ENCODE results near the gene CNGA2.
A peak's percentile ranks its signal among the peaks of the same experiment; 100 is the strongest.

CNGA2 gene

DNA sequence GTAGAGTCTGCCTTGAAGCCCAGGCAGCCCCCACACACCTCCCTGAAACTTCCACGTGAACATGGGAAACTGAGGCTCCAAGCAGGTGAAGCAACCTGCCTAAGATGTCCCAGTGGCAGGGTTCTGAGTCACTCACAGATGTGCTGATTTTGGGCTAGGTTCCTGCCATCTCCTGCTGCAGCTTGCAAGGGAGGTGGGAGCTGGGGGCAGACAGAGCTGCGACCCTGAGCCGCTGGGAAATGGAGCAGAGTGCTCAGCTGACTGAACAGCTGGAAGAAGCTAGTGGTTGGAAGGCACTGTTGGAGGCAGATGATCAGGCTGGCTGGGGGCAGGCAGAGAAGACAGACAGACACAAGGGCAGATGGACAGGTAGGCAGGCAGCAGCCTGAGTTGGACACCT is 22.3 kb upstream of the CNGA2 start:
- DNase-seq (ENCODE audit: low spot score), result no peak

DNA sequence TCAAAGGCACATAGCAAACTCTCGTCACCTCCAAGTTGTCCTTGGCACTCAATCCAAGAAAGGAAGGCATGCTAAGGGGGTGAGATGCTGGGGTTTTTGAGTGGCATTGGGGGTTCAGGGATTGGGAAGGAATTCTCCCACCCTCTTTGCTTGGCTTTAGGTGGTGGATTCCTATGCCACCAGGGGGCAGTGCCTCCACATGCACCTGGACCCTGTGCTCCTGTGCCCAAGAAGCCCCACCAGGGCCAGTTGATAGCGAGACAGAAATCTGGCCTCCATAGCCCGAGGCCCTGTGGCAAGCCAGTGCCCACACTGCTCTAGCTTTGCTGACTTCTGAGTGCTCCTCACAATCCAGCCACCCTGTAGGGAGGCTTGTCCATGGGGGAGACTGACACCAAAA is 20.7 kb upstream of the CNGA2 start:
- DNase-seq (ENCODE audit: low spot score), result no peak

DNA sequence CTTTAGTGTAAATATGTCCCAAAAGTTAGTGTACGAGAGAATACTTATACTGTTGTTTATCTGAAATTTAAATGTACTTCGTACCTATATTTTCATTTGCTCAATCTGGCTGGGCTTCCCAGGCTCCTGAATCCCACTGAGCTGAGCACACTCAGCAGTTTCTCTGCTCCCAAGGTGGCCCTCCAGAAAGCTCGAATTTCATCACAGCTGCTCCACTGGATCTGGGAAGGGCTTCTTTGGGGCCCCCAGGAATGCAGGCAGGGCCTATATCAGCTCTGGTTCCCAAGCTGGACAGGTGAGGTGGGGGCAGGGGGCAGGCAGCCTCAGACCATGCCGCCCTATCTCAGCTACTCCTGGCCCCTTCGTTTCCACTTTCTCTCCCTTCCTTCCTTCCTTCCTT is 20.2 kb upstream of the CNGA2 start:
- no peak for DNase-seq (ENCODE audit: low spot score)

DNA sequence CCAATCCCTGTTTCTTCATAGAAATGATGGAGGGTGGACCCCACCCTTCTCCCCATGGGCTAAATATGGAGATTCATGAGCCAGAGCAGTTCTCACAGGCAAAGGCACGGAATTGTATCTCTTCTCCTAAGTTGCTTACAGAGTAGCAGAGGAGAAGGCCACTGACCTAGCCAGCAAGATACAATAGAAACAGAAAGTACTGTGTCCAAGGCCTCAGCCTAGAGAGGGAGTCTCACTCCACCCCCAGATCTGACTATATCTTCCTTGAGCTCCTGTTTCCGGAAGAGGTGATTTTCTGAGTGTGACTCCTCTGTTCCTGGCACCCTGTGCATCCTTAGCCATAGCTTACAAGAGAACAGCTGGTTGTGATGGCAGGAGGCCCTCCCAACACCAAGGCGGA is 18.8 kb upstream of the CNGA2 start, which contains the start of gene FATE1:
Gene FATE1, plus strand, starts transcription at position 284 of the 400 bp plus-strand sequence. Its CDS starts 85 bp downstream, at position 369.
- DNase-seq (ENCODE audit: low spot score), result no peak

DNA sequence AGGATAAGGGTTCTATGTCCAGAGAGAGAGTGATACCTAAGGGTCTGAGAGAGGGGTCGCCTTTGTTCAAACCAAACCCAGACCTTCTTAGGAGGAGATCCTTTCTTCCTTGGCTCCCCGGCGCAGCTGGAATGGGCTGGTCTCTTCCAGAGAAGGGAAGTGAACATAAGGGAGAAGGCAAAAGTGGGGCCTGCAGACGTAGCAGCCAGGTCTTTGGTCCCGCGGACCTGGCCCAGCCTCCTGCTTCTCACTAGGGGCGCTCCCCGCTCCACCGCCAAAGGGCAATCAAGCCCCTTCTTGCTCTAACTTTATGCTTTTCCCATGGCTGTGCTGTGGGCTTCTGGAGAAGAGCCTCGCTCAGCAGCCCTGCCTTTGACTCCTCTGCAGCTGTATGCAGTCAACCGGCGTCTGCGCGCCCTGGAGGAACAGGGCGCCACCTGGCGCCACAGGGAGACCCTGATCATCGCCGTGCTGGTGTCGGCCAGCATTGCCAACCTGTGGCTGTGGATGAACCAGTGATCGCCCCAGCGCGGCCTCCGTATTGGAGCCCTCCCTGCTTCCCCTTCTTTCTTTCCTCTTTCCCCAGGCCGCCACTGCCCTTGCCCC is 12.2 kb upstream of the CNGA2 start:
- peak; percentile 66 for DNase-seq (ENCODE audit: low spot score)

DNA sequence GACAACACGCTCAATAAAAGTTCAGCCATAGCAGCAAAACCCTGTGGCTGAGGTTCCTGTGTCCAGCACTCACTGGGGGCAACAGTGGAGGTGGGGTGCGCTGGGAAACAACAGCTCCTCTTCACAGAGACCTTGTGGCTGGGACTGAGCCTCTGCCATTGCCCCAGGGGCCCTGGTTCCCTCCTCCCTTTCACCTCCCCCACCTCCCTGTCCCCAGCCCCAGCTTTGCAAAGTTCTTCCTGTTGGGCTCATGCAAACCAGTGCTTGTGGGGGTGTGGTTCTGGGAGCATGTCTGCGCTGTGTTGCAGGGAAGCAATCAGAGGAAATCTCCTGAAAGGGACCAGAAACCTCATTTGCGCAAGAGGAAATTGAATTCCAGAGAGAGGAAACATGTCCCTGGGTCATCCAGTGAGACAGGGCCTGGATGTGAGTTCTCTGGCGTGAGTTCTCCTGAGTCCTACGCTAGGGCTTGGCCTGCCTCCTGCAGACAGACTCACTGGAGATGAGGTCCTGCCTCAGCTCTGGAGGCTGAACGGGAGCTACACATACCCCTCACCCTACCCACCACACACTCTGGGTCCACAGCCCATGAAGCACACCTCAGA is 11.3 kb upstream of the CNGA2 start:
- no peak for DNase-seq (ENCODE audit: low spot score)

DNA sequence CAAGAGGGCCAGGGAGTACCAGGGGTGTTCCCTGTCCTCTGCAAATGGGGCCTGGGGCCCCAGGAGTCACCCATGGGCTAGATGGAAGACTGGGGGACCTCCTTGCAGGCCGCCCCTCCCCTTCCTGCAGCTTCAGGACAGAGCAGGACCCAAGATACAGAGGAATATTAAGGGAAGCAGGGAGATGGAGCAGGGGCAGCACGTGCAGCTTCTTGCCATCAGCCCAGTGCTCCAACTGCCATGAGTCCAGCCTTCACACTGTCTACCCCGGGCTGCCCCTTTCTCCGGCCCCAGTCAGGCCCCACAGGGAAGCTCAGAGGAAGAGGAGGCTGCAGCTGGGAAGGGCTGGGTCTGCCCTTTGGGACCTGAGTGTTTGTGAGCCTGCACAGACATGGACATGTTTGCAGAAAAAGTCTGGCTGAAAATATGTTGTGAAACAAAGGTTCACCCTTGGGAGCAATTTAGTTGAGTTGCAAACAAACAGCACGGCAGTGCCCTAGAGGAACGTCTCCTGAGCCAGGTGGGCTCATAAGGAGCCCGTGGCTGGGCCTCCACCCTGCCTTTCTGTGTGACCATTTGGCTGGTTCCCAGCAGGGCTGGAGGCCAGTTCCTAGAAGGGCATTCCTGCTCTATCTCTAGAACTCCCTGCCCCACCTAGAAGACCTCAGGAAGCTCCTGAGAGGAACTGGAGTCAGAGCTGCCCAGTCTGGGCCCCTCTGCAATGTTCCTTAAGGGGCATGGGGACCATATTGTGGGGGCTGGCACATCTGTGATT is 9.8 kb upstream of the CNGA2 start:
- no peak for DNase-seq (ENCODE audit: low spot score)

DNA sequence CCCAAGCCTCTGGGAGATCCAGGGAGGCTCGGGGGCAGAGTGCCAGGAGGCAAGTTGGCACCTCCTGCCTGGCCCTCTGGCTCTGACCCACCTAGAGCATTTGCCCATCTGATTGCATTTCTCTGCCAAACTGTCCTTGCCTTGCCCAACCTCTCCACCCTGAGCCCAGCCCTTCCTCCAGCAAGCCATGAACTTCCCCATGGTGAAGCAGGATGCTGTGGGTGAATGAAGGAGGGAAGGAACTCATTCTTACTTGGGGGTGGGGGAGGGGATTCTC is 9.3 kb upstream of the CNGA2 start:
- no peak for DNase-seq (ENCODE audit: low spot score)

DNA sequence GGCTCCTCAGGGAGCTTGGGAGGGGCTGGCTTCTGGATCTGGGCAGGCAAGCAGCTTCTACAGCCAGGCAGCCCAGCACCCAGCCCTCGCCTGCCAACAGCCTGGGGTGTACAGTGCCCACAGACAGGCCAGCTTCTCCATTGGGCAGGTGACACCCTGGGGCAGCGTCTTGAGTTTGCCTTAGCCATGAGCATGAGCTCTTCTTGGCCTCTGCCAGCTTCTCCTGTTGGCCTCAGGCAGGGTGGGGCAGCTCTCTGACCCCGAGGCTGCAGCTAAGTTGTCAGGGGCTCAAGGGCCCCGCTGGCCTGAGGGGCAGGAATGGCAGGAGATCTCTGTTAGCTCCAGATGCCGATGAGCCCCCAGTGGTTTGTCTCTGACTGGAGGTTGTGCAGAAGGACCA is 7.8 kb upstream of the CNGA2 start:
- DNase-seq (ENCODE audit: low spot score), result no peak

DNA sequence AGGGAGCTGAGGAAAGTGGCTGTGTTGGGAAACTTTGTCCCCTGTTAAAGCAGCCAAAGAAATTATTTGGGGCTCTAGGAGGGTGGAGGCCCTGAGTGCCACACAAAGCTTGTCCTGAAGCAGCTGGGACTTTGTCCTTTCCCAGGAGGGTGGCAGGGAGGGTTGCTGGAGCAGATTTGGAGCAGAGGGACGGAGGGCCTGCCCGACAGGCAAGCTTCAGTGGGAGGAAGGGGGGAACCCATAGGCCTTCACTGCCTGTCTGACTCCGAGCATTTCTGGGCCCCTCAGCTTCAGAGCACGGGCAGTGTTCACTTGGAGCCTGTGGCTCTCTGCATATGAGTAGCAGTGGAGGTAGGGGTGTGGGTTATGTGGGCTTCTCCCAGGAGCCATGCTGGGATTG is 7.2 kb upstream of the CNGA2 start:
- no peak for DNase-seq (ENCODE audit: low spot score)

DNA sequence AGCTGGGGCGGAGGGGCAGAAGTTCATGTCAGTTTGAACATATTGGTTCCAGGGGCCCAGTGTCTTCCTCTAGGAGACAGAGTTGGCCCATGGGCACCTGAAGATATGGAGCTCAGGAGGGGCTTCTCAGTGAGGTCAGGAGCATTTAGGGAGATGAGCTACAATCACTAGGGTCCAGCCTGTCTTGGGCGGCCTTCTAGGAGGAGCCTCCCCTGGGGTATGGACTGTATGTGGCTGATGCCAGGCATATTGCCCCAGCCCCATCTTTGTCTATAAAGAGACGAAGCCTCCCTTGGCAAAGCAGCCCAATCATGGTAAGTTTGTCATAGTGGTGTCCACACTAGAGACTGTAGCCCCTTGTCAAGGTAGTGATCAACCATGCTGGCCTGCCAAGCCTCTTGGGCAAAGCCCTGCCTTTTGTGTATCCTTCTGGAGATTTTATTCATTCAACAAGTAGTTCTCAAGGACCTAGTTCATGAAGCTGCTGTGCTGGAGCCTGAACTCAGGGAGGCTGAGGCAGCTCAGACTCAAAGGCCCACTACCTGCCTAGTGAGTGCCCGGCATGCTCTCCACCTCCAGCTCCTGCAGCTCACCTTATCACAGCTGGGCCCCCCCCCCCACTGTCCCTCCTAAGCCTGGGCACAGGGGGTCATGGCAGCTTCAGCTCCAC is 5.4 kb upstream of the CNGA2 start:
- DNase-seq (ENCODE audit: low spot score), result no peak

DNA sequence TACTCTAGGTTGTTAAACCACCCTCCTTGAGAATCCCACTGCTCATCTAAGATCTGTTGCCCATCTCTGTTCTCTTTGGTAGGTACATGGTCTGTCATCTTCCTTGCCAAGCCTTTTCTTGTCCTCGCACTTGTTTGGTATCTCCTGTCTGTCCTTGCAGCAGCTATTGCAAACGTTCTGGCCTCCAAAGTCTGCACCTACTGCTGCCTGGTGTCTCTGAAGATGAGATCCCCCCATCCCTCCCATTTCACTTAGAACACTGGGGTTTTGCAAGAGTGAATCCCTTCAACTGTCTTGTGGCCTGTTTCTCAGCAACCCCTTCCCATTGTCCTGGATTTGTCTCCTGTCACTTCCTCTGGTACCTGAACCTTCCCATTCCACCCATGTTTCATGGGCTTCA is 673 bp downstream of the CNGA2 start:
- no peak for DNase-seq (ENCODE audit: low spot score)

DNA sequence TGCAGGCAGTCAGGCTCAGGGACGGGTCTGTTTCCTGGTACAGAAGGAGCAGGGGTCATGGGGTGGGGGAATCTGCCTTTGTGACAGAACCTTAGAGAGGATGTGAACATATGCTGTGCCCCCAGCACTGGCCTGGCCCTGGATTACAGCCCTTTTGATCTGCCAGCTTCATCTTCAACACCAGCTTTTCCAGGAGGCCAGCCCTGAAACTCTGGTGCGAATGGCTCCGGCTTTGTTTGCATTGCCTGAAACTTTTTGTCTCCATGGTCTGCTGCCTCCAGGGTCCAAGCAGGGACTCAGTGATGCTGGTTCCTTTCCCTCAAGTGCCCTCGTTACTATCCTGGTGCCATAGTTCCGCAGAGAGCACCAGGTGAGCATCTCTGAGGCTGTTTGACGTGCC is 2.1 kb downstream of the CNGA2 start:
- no peak for DNase-seq (ENCODE audit: low spot score)

DNA sequence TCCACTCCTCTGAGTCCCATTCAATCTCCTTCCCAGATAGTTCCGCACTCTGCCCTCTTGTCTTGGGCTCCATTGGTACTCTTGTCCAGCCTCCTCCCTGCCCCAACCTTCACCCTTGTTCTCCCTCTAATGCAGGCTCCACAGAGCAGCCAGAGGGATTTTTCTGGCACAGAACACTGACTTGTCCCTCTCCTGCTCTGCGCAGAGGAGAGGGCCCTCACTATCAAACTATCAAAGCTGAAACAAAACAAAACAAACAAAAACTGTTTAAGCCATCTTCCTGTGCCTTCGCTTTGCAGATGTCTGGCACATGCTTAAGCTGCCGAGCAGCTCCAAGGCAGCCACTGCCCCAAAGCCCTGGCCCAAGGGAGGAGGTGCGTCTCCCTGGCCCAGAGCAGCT is 2.9 kb downstream of the CNGA2 start:
- DNase-seq (ENCODE audit: low spot score), result no peak

DNA sequence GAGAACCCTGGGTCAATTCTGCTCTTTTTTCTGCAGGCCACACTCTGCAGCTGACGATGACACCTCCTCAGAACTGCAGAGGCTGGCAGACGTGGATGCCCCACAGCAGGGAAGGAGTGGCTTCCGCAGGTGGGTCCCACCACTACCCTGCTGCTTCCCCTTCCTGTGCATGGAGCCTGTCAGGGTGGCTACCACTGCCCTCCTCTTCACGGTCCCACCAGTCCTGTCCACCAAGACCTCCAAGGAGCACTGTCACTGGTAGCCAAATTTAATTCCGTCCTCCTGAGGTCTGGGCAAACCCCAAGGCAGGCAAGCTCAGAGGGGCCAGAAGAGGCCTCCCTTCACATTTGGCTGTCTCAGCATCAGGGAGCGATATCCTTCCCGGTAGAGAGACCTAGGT is 4.2 kb downstream of the CNGA2 start:
- DNase-seq (ENCODE audit: low spot score), result no peak

DNA sequence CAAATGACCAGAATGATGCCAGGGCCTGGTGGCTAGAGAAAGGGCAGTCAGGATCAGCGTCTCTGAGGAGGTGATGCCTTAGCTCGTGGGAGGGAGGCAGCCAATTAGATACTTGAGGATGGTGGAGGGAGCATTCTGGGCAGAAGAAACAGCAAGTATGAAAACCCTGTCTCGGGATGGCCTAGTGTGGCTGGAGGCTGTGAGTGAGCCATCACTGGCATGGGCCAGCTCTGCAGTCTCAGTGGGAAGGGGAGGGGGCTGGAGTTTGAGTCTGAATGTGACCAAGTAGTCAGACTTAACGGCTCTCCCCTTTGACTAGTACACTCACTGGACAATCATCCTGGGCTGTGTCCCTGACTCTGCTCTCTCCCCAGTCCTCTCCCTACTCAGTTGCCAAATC is 7.1 kb downstream of the CNGA2 start:
- no peak for DNase-seq (ENCODE audit: low spot score)

DNA sequence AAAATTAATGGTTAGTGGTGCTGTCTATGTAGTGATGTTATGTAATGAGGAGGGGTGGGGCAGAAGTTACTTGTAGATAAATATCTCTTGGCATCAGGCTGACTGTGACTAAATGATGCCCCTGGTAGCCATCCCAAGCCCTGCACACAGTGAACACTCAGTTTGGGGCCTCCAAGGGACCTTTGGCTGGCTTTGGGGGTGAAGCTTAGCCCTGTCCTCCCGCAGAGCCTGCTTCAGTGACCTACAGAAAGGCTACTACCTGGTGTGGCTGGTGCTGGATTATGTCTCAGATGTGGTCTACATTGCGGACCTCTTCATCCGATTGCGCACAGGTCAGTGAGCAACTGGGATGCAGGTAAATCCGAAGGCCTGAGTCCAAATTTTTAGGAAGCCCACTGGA is 7.8 kb downstream of the CNGA2 start:
- DNase-seq (ENCODE audit: low spot score), result no peak

DNA sequence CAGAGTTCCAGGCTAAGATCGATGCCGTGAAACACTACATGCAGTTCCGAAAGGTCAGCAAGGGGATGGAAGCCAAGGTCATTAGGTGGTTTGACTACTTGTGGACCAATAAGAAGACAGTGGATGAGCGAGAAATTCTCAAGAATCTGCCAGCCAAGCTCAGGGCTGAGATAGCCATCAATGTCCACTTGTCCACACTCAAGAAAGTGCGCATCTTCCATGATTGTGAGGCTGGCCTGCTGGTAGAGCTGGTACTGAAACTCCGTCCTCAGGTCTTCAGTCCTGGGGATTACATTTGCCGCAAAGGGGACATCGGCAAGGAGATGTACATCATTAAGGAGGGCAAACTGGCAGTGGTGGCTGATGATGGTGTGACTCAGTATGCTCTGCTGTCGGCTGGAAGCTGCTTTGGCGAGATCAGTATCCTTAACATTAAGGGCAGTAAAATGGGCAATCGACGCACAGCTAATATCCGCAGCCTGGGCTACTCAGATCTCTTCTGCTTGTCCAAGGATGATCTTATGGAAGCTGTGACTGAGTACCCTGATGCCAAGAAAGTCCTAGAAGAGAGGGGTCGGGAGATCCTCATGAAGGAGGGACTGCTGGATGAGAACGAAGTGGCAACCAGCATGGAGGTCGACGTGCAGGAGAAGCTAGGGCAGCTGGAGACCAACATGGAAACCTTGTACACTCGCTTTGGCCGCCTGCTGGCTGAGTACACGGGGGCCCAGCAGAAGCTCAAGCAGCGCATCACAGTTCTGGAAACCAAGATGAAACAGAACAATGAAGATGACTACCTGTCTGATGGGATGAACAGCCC is 9.3 kb downstream of the CNGA2 start:
- no peak for DNase-seq (ENCODE audit: low spot score)

DNA sequence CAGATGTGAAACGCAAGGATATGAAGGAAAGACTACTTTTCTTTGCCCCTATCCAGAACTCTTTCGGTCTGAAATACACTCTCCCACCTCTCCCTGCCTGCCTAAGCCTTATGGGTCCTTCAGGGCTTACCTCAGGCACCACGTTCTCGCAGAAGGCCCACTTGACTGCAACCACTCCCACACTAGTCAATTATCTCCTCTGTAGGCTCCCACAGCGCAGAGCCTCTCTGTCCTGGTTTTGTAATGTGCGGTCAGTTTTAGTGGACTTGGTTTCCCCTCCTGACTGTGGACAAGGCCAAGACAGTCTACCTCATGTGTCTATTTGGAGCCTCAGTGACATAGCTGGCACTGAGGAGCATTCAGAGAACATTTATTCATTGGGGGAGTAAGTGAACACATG is 11.1 kb downstream of the CNGA2 start:
- no peak for DNase-seq (ENCODE audit: low spot score)

DNA sequence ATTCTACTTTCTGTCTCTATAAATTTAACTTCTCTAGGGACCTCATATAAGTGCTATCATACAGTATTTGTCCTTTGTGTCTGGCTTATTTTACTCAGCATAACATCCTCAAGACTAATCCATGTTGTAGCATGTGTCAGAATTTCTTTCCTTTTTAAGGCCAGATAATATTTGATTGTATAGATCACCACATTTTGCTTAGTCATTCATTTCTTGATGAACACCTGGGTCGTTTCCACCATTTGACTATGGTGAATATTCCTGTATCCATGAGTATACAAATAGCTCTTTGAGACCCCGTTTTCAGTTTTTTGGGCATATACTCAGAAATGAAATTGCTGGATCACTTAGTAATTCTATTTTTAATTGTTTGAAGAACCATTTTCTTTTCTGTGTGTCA is 12.0 kb downstream of the CNGA2 start:
- DNase-seq (ENCODE audit: low spot score), result no peak

DNA sequence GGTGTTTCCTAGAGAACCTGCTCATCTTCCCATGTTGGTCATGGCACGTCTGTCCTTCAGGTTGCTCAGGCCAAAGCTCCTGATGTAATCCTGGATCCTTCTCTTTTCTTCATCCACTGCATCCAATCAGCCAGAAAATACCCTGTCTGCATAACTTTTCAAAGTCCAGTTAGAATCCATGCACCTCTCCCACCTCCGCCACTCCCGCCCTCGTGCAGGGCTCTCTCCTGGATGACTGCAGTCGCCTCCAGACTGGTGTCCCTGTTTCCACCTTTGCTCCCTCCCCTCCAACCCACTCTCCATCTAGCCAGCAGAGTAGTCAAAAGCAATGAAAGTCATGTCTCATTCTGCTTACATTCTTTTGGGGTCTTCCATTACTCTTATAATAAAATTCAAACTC is 16.0 kb downstream of the CNGA2 start:
- no peak for DNase-seq (ENCODE audit: low spot score)

DNA sequence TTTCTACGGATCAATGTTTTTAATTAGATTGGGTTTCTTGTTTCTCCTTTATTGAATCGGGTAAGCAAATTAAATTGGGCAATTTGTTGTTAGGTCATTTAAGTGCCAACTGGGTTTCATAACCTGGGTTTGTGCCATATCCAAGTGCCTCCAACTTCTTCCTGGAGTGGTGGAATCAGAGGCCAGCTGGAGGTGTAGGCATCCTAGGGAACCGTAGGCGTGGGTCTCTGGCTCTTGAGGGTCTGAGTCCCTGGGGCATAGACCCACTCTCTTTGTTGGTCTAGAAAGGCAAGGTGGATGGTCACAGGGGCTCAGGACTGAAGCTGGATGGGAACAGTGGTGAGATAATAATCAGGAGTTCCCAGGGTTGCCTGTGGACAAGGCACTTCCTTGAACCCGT is 18.3 kb downstream of the CNGA2 start:
- DNase-seq (ENCODE audit: low spot score), result no peak
